Measurements from ENCODE around the gene ELMO2.

ELMO2 gene

DNA sequence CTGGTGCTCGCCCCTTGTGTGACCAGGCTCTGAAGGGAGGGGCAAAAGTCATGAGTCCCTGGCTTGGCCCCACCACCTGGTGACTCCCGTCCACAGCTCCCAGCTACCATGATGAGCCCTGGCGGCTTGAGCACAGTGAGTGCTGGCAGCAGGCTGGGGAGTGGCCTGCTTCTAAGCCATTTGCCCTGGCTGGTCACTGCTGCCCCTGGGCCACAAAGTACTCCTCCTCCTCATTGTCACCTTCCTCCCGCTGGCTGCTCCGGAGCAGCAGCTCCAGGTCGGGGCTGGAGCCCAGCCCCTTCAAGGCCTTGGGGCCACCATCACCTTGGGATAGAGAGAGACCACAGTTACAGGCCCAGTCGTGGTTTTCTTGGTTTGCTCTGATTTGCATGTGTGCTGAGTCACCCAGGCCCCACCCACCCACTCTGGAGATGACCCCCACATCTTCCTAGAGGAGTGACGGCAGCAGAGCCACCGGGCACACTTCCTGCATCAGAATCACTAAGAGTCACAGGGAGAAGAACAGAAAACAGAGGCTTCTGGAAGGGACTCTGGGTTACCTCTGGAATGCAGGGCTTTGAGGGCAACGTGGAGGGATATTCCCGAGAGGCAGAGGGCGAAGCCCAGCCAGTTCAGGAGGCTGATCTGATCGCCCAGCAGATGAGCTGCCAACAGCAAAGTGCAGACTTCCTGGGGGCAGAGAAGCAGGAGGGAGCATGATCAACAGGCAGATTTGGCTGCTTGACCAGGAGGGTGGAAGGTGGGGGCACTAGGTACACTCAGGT lies 56.0 kb downstream of the ELMO2 start:
- no peak for DNase-seq

DNA sequence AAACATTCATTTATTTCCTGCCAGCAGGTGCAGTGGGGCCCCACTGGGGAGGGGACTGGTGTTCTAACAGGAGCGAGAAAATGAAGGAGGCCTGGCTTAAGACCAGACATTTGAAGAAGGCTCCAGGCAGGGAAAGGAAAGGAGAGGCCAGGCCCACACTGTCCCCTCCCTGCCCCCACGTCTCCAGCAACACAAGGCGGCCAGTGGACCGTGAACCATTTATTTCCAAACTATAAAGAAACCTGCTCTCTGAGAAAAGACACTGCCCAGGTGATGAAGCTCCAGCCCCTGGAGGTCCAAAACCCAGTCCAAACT lies 56.7 kb downstream of the ELMO2 start:
- DNase-seq = no peak

GRCh38 chr20:46349035-46349741 lies 57.2 kb downstream of the ELMO2 start:
- DNase-seq = peak; percentile 35

DNA sequence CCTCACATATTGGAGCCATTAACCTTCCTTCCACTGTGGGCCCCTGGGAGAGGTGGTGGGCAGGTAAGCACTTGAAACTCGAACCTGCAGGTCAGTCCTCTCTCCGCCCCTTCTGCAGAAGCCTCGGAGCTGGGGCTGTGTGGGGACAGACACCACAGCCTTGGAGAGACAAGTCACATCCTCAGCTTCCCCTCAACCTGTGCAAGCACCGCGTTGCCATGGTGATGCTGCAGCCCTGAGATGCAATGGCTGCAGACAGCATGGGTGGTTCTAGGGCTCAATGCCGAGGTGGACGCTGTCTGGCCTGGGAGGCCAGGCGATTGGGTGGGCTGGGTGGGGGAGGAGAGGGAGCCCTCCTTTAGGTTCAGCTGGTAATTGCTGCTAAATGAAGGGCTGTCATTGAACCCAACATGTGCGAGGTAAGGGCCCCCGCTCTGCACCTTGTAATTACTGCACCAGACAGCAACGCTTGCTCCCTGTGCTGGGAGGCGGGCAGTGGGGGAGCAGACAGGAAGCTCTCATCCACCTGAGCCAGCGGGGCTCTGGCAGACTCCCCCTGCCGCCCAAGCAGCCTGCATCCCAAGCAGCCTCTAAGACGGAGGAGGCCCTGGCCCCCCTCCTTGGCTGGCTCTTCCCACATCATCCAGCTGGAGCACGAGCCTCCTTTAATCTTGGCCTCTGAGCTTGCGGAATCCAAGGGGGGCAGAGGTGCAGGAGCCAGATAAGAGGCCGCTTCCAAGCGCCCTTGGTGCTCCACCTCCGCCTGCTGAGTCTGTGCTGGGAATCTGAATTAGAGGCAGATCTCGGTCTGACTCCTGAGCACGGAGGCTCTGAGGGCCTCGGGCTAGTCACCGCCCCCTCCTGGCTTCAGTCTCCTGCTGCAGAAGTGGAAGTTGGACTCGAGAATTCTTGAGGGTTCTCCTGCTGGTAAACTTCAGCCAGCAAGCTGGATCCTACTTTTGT lies 58.3 kb downstream of the ELMO2 start:
- no peak for DNase-seq

- DNase-seq = no peak
Measured at GRCh38 chr20:46346770-46347169, 59.6 kb downstream of the ELMO2 start.

GRCh38 chr20:46344488-46345162 lies 61.8 kb downstream of the ELMO2 start:
- DNase-seq = no peak

DNA sequence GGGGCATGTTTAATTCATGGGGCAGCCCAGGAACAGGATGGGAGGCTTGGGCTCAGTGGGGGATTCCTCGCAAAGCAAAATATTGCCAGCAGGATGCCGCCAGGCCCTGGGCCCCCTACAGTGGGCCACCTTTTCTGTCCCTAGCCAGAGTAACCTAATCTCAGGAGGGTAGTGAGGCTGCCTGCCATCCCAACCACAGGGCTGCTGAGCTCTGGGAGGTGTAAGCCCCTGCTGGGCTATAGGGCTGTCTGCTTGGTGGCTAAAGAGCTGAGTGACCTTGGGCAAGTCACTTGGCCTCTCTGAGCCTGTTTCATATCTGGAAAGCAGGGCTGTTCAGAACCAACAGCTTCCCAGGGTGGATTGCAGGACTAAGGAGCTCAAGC lies 62.4 kb downstream of the ELMO2 start:
- no peak for DNase-seq

GRCh38 chr20:46343348-46343974 lies 63.0 kb downstream of the ELMO2 start:
- peak; percentile 25 for DNase-seq

- no peak for DNase-seq
Measured at GRCh38 chr20:46342451-46343347, 63.7 kb downstream of the ELMO2 start.

DNA sequence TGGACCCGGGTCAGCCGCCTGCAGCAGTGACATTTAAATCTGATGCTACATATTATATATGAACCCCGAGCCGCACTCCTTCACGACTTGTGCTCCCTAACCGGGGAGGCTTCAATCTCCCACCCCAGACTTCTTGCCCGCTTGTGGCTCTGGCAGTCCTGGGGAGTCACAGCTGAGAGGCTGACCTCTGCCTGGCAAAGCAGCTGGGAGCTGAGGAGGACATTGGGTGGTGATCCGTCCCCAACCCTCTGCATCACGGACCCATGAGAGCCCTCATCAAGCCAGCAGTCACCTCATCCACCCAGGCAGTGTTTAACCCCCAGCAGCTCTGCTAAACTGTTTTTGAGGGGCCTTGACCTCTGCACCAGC lies 64.4 kb downstream of the ELMO2 start:
- DNase-seq = no peak

DNA sequence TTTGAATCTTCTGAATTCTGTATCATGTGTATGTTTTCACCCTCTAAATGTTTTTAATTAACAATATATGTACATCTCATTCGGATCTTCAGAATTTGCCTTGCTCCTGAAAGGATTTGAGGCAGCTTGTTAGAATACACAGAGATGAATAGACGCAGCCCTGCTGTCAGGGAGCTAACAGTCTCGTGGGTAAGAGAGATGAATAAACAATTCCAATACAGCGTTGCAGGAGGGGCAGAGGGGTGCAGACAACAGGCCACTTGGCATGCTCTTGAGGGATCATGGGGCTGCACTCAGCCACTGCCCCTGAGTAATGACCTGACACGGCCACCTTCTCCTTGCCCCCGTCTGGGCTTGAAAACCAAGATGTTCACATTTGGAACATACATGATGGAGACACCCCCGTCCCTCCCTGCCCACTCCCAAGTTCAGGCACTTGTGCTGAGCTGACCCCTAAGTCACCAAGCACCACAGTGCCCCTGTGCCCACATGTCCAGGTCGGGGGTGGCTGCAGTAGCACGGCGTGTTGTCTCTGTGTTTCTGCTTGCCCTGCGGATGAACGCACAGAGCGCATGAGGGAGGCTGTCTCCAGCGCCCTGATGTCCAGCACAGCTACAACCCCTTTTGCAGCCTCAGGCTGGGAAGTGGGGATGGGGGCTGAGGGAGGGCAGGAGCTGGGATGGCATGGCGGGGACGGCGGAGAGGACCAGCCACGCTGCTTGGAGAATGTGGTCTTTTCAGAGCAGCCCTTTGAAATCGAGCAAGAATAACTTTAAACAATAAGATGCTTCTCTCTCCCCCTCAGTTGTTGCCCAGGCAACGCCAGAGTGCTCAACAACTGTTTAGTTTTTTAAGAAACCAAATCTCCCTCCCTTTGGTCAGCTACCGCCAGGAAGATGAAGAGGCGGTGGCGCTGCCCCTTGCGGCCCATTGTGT lies 65.1 kb downstream of the ELMO2 start:
- no peak for DNase-seq

DNA sequence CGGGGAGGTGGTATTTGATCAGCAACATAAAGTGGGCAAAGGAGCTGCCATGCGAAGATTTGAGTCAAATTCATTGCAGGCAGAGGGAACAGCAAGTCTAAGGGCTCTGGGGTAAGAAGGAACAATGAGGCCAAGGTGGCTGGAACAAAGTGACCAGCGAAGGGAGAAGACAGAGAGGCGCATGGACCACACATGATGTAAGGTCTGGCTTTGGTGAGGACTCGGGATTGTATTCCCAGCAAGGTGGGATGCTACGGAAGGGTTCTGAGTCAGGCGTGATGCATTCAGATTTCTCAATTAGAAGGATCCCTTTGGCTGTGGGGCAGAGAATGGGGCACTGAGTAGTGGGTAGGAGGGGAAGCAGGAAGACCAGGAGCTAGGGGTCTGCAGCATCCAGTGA lies 67.4 kb downstream of the ELMO2 start:
- no peak for DNase-seq

DNA sequence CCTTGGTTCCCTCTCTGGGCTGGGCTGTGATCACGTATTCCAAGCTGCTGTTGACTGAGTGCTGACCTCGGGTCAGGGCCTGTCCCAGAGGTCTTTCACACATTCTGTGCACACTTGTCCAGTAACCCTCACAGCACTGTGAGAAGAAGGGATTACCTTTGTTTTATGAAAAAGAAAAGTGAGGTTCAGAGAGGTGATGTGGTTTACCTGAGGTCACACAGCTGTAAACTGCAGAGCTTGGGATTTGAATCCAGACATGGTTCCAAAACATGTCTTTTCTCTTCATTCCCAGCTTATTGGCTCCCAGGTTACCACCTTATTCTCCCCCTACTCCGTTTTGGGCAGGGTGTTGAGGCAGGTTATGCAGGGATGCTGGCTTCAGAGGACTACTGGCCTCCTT lies 69.7 kb downstream of the ELMO2 start:
- DNase-seq = no peak

GRCh38 chr20:46334303-46334904 lies 72.0 kb downstream of the ELMO2 start:
- no peak for DNase-seq

- no peak for DNase-seq
Measured at GRCh38 chr20:46333161-46333991, 73.0 kb downstream of the ELMO2 start.

DNA sequence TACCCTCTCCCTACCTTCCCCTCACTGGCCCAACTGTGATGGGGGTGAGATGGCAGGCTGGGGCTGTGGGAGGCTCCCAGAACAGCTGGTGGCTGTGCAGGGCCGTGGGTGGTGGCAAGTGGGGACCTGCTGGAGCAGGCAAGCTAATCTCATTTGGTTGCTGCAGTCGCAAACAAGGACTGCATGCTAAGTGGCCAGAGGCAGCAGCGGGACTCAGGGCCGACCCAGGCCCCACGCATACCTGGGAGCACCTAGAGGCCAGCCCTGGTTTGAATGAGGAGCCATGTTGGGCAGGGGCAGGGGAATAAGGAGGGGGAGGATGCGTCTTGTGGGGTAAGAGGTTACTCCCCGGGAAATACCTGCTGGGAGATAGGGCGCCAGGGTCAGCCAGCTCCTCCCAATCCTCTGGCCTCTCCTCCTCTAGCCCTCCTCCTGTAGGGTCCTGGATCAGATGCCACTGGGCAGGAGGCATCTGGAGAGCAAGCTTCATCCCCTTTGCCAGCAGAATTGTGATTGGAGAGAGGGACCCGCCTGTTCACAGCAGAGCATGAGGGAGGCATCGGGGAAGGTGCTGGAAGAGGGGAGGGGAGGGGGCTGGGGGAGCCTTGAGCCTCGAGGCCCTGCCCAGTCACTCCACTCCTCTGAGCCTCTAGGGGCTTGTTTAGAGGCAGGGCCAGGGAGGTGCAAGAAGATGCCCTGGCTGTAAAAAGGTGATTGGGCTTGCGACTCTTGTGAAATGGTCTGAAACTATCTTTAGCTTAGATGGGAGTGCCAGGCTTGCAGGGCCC lies 73.8 kb downstream of the ELMO2 start:
- DNase-seq = no peak

GRCh38 chr20:46331611-46332361 lies 74.6 kb downstream of the ELMO2 start:
- DNase-seq = no peak
